NOMO-1 (cell line): ENCODE results near the gene CELA1.

Source experiments
- DNase-seq, 2 experiments: peaks; one replicate each; lab custom pipeline; 2025; ENCODE audit not compliant: unreplicated experiment in 2 of 2; lab: John Stamatoyannopoulos, UW

Gene CELA1

DNA sequence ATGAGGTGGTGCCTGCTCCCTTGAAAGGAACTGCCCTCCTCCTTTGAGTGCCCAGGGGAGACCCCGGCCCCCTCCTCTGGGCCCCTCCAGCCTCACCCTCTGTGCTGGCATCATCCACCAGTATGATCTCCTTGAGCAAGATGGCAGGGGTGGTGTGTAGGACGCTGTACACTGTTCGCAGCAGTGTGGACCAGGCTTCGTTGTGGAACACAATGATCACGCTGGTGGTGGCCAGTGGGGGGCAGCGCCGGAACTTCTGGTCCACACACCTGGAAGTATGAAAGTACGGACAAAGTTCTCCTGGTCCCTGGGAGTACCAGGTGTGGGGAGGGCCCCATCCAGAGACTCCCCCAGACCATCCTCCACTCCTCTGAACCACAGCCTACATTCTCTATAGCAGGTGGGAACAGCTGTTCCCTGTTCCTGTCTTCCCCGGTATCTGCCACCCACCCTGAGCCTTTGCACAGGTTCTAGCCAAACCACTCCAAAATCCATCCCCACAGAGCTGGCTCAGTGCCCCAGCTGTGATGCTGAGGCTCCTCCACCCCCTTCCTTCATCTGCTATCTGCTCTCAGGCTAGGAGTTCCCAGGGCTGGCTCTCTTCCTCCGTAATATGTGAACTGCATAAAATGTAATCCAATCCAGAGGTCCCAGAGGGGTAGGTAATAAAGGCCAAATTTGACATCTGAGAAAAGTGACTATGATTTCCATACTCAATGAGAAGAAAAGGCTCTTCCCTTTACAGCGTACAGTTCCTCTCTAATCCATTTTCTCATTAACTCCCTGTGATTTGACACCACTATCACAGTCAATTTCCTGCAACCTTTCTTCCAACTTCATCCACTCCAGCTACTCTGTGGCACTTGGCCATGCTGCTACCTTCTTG is 30.9 kb upstream of the CELA1 start:
- no peak for DNase-seq

DNA sequence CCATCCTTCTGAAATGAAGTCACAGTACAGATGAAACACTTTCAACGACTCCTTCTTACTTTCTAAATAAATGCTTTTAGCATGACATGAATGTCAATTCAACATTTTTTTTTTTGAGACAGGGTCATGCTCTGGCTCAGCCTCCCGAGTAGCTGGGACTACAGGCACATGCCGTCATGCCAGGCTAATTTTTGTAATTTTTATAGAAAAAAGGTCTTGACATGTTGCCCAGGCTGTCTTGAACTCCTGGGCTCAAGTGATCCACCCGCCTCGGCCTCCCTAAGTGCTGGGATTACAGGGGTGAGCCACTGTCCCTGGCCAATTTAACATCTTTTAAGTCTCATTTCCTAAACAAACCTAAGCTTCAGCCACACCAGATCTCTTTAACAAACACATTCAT is 28.4 kb upstream of the CELA1 start:
- no peak for DNase-seq

DNA sequence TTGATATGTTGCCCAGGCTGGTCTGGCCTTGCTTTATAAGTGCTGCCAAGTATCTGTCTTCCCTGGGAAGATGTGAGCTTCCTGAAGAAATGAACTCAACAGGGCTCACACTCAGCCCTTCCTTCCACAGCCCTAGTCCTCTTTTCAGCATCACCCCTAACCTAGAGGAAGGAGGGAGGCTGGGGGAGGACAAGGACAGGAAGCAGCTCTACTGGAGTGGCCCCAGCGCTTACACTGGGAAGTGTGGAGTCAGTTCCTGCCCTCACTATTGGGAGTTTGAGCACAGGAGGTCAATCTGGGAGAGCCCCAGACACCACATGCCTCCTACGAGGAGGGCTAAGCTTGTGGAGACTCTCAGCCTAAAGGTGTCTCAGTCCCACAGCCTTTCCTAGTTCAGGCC is 27.9 kb upstream of the CELA1 start:
- no peak for DNase-seq

DNA sequence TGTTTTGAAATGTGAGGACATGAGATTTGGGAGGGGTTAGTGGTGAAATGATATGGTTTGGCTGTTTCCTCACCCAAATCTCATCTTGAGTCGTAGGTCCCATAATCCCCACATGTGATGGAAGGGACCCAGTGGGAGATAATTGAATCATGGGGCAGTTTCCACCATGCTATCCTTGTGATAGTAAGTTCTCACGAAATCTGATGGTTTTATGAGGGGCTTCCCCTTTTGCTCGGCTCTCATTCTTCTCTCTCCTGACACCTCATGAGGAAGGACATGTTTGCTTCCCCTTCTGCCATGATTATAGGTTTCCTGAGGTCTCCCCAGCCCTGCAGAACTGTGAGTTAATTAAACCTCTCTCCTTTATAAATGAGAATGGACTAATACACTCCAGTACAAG is 26.7 kb upstream of the CELA1 start:
- DNase-seq: peak; percentile 19 to 62

DNA sequence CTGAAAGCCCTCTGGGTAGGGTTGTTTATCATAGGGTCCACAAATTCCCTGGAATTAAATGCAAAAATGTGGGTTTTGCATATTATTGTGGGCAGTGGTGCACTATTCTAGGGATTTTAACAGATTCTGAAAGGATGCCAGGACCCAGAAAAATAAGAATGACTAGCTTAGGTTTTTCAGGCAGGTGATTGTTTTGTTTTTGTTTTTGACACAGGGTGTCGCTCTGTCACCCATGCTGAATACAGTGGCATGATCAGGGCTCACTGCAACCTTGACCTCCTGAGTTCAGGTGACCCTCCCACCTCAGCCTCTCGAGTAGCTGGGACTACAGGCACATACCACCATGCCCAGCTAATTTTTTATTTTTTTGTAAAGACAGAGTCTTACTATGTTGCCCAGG is 25.5 kb upstream of the CELA1 start:
- no peak for DNase-seq

DNA sequence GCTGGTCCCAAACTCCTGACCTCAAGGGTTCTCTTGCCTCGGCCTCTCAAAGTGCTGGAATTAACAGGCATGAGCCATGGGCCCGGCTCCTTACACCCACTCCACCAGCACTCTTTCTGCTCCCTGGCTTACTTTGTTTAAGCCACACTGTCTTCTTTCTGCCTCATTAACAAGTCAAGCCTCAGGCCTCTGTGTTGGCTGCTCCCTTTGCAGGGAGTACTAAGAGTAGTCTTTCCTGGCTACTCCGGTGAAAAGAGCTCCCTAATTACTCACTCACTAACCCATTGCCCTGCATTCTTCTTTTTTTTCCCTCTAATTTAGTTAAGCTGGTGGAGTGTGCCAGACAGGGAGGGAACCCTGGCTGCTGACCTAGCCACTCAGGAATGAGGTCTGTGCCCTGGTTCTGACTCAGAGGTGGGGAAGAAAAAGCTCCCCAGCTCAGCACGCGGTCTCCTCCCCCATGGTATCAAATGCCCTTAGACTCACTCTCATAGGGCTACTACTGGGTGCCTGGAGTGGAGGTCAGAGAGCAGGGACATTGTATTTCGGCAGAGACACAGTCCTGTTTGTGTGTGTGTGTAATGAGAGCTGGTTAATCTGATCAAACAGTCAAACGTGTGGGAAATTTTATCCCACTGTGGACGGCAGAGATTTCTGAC is 24.9 kb upstream of the CELA1 start:
- DNase-seq: no peak

DNA sequence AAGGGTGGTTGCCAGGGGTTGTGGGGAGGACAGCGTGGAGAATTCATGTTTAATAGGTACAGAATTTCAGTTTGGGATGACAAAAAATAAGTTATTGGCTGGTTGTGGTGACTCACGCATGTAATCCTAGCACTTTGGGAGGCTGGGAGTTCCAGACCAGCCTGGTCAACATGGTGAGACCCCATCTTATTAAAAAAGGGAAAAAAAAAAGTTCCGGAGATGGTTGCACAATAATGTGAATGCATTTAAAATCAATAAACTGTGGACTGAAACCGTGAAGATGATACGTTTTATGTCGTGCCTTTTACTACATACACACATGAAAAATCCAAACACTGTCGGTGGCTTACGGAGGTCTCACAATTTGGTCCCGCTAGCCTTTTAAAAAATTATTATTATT is 24.2 kb upstream of the CELA1 start:
- DNase-seq: no peak

DNA sequence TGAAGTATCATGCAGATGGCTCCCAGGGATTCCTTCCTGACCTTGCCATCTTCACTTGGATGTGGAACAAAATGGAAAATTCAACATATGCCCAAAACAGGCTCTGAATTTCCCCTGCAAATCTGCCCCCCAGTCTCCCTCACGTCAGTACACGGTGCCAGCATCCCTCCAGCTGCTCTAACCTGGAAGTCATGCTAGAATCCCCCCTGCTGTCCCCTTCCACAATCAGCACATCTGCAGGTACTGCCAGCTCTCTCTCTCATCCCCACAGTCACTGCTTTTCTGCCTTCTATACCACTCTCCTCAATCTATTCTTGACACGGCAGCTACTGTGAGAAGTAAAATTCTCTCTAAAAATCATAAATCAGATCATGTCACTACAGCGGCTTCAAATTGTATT is 23.1 kb upstream of the CELA1 start:
- DNase-seq: no peak

DNA sequence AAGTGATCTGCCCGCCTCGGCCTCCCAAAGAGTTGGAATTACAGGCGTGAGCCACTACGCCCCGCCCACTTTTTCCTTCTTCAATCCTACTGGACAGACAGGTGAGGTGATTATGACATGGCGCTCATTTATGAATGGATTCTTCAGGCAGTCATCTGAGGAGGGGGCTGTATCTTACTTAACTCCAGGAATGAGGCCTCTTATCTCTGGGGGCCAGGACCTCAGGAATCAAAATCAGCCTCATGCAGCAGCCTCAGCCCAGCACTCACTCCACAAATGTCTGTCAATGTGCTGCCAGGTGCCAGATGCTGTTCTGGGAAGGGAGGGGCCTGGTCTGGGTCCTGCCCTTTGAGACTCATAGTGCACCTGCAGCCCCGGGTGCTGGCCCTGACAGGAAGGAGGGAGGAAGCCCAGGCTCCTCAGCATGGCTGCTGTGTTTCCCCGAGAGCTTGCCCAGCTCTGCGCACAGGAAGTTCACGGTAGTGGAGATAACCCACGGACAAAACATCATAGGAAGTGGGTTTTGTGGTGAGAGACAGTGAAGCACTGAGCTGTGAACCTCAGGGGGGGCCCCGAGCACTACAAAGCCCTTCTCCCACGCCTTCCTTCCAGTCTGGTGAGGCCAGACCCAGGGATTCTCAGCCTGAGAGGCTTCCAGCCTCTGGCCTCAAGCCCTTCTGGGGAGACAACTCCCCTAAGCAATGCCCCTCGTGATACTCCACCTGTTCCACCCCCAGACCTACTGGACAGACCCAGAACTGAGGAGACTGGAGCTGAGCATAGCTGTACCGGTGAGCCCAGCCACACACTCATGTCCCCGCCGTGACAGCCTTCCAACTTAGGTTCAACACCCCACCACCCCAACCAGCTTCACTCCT is 22.4 kb upstream of the CELA1 start:
- peak; percentile 71 to 81 for DNase-seq

DNA sequence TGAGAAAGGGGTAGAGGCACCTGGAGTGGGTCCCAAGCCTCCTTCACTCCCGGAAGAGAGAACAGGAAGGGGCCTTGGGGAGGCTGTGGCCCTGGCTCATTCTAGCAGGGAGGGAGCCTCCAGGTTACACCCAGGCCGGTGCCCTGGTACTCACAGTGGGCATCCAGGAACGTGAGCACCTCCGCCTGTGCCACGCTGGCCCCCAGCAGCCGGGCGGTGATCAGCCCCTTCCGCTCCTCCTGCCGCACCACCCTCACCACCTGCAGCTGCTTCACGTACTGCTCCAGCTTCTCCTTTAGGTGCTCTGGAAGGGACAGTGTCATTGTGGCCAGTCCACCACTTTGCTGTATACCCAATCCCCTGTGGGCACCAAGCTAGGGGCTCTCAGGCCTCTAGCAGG is 18.8 kb upstream of the CELA1 start:
- DNase-seq: no peak

DNA sequence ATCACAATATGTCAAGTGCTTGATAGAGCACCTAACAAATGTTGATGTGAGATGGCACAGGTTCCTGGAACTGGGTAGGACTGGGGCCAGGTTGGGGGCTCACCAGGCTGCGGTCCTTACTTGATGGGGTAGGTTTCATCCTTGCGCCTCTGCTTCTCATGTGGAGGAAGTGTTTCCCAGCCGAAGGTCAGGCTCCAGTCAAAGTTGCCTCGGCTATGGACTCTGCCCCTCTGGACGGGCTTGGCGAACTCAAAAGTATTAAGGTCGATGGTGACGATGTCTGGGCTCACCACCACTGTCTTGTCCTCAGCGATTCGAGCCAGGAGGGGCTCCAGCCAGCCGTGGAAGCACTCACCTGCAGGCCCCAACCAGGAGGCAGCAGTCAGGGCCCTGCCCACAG is 17.5 kb upstream of the CELA1 start:
- DNase-seq: no peak

DNA sequence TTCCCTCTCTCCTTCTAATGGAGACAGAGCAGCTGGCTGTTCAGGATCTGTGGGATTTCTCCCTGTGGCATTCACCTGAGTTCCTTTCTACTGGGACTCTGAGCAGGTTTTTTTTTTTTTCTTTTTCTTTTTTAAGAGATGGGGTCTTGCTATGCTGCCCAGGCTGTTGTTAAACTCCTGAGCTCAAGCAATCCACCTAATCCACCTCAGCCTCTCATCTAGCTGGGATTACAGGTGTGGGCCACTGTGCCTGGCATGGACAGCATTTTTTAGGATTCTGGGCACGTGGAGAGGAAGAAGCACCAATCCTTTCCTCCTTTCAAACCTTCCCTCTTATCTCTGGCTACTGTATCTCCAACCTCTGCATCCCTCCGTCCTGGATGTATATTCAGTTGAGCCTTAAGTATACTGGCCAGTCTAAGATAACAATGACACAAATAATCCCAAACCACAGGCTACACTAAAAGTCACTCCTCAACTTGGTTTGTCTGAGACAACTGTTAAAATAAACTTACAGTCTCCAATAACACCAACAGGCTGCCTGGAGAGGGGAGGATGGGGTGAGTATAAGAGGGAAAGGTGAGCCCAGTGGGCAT is 16.4 kb upstream of the CELA1 start:
- DNase-seq: no peak

DNA sequence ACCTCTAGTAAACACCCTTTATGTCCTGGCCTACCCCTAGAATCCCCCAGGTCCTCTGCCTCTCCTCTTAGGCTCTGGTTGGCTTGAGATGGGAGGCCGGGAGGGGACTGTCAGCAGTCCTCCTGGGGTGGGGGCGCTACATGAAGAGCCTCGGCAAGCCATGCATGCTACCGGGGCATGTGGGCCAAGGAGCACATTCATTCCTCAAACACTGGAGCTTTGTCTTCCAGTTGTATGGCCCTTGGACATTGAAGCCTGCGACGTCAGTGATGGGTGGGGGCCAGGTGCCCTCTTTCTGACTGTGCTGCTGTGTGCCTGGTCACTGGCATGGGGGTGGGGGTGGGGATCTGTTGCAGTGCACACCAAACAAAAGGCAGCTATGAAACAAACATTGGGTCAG is 15.8 kb upstream of the CELA1 start:
- no peak for DNase-seq

DNA sequence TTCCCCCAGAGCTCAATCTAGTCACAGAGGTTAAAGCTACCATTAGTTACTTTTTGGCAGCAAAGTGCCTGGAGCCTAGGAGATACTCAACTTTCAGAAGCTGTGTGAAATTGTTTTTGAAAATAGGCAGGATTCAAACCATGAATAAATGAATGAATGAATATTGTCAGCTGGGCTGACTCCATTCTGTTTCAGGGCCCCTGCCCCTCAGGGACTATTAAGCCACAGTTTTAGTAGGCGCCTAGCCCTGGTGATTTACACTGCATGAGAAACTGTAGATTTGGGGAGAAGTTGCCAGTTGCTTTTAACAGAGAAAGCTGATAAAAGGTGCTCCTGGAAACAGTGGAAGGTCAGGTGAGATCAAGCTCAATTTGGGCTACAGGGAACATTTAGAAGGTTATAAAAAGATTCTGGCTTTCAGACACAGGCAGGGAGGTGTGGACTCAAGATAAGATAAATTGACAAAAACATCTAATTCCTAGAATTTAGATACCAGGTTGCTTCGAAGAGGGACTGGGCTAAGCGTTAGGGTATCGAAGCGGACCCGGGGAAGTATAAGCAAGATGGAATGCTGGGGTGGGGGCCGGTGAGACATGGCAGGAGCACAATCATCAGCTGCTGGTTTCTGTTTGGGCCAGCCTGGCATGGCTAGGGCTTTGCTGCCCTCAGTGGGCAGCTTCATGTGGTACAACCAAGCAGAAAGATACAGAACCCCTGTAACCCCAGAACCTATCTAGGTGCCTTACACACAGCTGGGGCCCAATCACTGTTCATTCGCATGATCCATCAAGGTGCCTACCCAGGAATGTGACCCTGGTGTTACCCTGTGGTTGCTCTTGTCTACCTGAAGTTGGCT is 14.9 kb upstream of the CELA1 start:
- DNase-seq: no peak

DNA sequence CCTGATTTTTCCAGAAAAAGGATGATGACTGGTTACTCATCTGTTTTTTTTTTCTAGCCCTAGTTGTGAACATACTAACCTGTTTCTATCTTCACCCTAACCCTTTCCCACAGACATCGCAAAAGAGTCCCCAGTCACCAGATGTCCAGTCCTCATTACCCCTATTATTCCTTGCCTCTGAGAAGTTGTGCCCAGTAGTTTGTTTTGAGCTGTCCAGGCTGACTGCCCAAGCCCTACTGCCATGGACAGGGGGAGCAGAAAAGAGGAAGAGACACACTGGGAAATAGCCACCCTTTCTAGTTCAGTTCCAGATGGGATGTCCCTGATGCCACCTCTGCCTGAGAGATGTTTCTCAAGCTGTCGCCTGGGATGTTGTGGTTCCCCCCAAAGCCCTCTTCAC is 13.8 kb upstream of the CELA1 start:
- no peak for DNase-seq

DNA sequence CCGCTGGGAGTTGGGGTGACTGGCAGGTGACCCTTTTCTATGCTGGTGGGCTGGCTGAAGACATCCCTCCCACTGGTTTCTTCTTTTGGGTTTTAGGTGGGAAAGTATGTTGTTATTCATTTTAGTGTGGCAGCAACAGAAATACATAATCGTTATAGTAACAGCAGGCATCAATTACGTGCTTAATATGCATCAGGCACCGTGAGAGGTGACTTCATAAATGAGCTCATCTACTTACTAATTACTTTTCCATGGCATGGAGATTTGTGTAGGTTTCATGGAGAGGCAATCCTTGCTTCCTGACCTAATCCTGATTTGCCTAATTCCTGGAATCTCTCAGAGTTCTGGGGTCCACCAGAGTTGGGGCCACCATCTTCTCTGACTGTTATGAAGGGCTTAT is 13.4 kb upstream of the CELA1 start:
- DNase-seq: no peak

DNA sequence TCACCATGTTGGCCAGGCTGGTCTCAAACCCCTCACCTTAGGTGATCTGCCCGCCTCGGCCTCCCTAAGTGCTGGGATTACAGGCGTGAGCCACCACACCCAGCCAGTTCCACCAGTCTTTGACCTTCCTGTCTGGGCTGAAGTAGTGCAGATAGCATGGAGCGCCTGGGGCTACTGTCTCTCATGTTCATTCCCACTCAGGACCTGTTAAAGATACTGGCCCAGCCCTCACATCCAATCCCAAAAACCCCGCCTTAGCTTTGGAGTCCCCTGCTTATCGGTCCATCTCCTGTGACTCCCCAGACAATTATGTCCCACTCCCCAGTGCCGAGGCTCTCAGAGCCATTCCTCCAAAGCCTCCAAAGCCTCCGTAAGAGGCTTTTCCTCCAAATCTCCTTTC is 12.0 kb upstream of the CELA1 start:
- DNase-seq: no peak

DNA sequence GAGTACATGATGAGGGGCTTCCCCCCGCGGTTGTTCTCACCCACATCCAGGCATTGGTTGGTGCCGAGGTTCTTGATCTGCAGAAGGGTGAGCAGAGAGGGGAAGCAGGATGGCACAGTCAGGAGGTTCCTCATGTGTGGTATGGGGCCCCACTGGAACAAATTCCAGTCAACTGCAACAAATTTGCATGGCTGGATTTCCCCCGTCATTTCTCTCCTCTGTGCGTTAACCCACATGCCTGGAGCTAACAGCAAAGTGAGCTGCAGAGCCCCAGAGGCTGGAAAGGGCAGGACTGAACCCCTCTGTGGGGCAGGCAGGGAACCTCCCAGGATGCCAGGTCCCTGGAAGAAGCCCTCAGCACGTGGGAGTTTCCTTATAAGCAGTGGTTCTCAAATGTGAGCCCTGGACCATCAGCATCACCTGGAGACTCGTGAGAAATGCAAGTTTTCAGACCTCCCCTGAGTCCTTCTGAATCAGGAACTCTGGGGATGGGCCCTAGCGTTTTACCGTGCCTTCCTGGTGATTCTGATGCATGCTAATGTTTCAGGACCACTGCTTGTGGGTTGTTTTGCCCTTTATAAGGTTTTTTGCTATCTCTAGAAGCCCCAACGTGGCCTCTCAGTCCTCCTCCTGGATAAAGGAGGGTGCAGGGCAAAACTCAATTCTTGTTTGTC is 11.0 kb upstream of the CELA1 start:
- no peak for DNase-seq

DNA sequence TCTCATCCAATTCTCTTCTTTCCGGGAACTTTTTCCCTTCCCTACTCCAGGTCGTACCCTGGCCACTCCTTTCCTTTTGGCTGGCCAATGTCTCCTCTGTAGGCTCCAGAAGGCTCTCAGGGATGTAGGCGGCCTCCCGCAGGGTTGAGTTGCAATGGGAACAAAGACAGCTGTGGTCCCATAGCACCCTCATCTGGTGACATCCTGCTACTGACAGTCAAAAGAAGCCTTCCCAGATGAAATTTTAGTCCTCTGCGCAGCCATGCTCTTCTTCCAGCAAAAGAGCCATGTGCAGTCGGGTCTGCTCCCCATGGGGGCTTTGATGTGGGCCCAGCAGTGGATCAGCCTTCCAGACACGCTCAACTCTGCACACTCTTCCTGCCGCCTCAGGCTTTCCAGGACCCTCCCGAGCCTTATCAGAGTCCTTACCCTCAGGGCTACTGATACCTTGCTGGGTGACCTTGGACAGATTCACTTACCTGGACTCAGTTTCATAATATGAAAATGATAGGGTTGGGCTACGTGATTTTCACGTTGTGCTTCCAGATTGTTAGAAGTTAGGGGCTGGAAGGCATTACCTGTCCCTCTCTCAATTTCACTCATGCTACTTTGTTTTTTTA is 5.5 kb upstream of the CELA1 start:
- DNase-seq: peak; percentile 12 to 50
